Measurements from ENCODE around the gene MICB.

The MICB gene

GRCh38 chr6:31528307-31528777 lies 30.4 kb downstream of the MICB start:
- TF ChIP-seq EZH2 (optimal IDR thresholded peaks at IDR 0.05; ENCODE audit: low read depth, low read length) (no peak), CTCF (IDR thresholded peaks at IDR 0.05; ENCODE audit: low read length) (no peak), EZH2phosphoT487 (IDR thresholded peaks at IDR 0.05; ENCODE audit: low read length) (no peak)
- no peak for DNase-seq
- Histone ChIP-seq H3K9me2 (replicated peaks; ENCODE audit: insufficient read depth, low read length) (no peaks in the 10 kb centered on the region), H2AFZ (ENCODE audit: low read length) (no peak overlapping the region), H3K4me2 (ENCODE audit: low read depth, low read length) (no peak overlapping the region), H3K4me3 (ENCODE audit: low read length) (no peak overlapping the region), H3K79me2 (ENCODE audit: low read length) (no peaks in the 10 kb centered on the region), H3K9me3 (replicated peaks; ENCODE audit: insufficient read depth, low read length) (no peaks in the 10 kb centered on the region), H4K20me1 (ENCODE audit: insufficient read depth, low read length) (no peaks in the 10 kb centered on the region), H3K27me3 (replicated peaks; ENCODE audit: insufficient read depth, low read length) (no peaks in the 10 kb centered on the region), H3K9ac (ENCODE audit: low read length) (no peak overlapping the region), H3K4me1 (ENCODE audit: low read length) (no peaks in the 10 kb centered on the region), H3K27ac (ENCODE audit: low read length) (no peak overlapping the region), H3F3A (ENCODE audit: insufficient read depth, low read length) (peaks cover 18% of the 10 kb centered on the region), H3K36me3 (replicated peaks; ENCODE audit: insufficient read depth, low read length) (no peaks in the 10 kb centered on the region; the same call in 1 of the 2 replicates)

DNA sequence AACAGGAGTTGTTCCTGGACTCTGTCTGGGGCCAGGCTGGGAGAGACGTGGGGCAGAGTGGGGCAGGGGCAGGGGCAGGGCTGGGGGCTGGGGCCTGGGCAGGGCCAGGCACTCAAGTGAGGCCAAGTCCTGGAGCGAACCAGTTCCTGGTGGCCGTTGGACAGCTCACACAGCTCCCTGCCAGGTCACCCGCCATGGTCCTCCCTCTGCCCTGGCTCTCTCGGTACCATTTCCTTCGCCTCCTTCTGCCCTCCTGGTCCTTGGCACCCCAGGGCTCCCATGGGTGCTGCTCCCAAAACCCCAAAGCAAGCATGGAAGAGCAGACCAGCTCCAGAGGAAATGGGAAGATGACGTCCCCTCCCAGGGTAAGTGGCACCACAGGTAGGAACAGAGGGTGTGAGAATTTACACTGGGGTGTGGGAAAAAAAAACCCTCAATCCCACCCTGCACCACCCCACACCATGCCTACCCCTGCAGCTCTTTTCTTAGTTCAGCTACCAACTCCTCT lies 30.9 kb downstream of the MICB start, which contains the start of gene MCCD1:
Gene MCCD1, plus strand, starts transcription at position 142 of the 508 bp plus-strand sequence. Its CDS starts 53 bp downstream, at position 195.
- Histone ChIP-seq H4K20me1 (ENCODE audit: insufficient read depth, low read length) (no peaks in the 10 kb centered on the region), H3K4me2 (ENCODE audit: low read depth, low read length) (no peak within 1 kb of the TSS), H3K4me3 (ENCODE audit: low read length) (no peak within 1 kb of the TSS), H2AFZ (ENCODE audit: low read length) (no peak within 1 kb of the TSS), H3K27me3 (replicated peaks; ENCODE audit: insufficient read depth, low read length) (no peaks in the 10 kb centered on the region), H3K4me1 (ENCODE audit: low read length) (no peaks in the 10 kb centered on the region), H3K9me2 (replicated peaks; ENCODE audit: insufficient read depth, low read length) (no peaks in the 10 kb centered on the region), H3K36me3 (replicated peaks; ENCODE audit: insufficient read depth, low read length) (no peaks in the 10 kb centered on the region; the same call in none of the 2 replicates), H3K27ac (ENCODE audit: low read length) (no peak within 1 kb of the TSS), H3K79me2 (ENCODE audit: low read length) (peaks cover 1% of the 10 kb centered on the region), H3K9ac (ENCODE audit: low read length) (no peak within 1 kb of the TSS), H3K9me3 (replicated peaks; ENCODE audit: insufficient read depth, low read length) (no peaks in the 10 kb centered on the region), H3F3A (ENCODE audit: insufficient read depth, low read length) (peaks cover 18% of the 10 kb centered on the region)
- no peak for DNase-seq
- no peak for TF ChIP-seq EZH2phosphoT487 (IDR thresholded peaks at IDR 0.05; ENCODE audit: low read length)
- TF ChIP-seq CTCF (IDR thresholded peaks at IDR 0.05; ENCODE audit: low read length): no peak
- no peak for TF ChIP-seq EZH2 (optimal IDR thresholded peaks at IDR 0.05; ENCODE audit: low read depth, low read length)

DNA sequence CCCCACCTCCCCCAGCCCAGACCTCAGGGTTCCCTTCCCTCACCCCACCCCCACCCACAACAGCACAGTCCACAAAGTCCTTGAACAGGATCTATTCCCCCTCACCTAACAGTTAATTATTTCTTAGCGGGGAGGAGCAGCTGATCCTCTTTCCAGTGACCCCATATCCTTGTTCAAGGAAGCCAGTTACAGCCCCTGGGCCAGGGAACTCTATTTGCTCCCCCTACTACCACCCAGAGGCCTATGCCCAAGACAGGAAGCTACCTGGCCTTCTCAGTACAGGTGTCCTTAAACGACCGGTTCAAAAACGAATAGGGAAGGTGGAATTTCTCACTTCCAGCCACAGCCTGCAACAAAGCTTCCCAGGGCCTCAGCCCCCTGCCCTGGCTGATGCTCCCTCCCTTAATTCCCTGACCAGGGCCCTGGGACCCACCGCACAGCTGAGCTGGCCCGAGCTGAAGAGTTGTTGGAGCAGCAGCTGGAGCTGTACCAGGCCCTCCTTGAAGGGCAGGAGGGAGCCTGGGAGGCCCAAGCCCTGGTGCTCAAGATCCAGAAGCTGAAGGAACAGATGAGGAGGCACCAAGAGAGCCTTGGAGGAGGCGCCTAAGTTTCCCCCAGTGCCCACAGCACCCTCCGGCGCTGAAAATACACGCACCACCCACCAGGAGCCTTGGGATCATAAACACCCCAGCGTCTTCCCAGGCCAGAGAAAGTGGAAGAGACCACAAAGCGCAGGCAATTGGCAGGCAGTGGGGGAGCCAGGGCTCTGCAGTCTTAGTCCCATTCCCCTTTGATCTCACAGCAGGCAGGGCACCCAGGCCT lies 31.6 kb downstream of the MICB start:
- H3K79me2 ChIP-seq (ENCODE audit: low read length): peaks cover 8% of the 10 kb centered on the region
- no peaks in the 10 kb centered on the region for H3K9me3 ChIP-seq (replicated peaks; ENCODE audit: insufficient read depth, low read length)
- H4K20me1 ChIP-seq (ENCODE audit: insufficient read depth, low read length): no peaks in the 10 kb centered on the region
- H3K27me3 ChIP-seq (replicated peaks; ENCODE audit: insufficient read depth, low read length): no peaks in the 10 kb centered on the region
- no peak overlapping the region for H3K27ac ChIP-seq (ENCODE audit: low read length)
- TF ChIP-seq CTCF (IDR thresholded peaks at IDR 0.05; ENCODE audit: low read length) (no peak), EZH2 (optimal IDR thresholded peaks at IDR 0.05; ENCODE audit: low read depth, low read length) (no peak), EZH2phosphoT487 (IDR thresholded peaks at IDR 0.05; ENCODE audit: low read length) (no peak)
- H3K9ac ChIP-seq (ENCODE audit: low read length): no peak overlapping the region
- H3K4me2 ChIP-seq (ENCODE audit: low read depth, low read length): no peak overlapping the region
- H3K36me3 ChIP-seq (replicated peaks; ENCODE audit: insufficient read depth, low read length): peaks cover under 1% of the 10 kb centered on the region
- peaks cover 21% of the 10 kb centered on the region for H3F3A ChIP-seq (ENCODE audit: insufficient read depth, low read length)
- H3K4me1 ChIP-seq (ENCODE audit: low read length): no peaks in the 10 kb centered on the region
- no peaks in the 10 kb centered on the region for H3K9me2 ChIP-seq (replicated peaks; ENCODE audit: insufficient read depth, low read length)
- H3K4me3 ChIP-seq (ENCODE audit: low read length): no peak overlapping the region
- no peak for DNase-seq
- no peak overlapping the region for H2AFZ ChIP-seq (ENCODE audit: low read length)

All from MM.1S (cell line).